Stimulated activated CD8-positive, alpha-beta memory T cell treated with anti-CD3 and anti-CD28 coated beads, Interleukin-4, amount 100 ng/mL, for 1 hour (primary cell): ENCODE measurements around the gene RGS6.
"Not testable (repeated sequence)": the region's sequence is repeated elsewhere in the genome, so short reads cannot be mapped to it uniquely, and the experiment has no call there.

Experiments
- DNase-seq, 2 donors: peaks; one replicate each; pipeline ENCODE4 v3.0.0-alpha.2; 2020; ENCODE audit warnings: low read depth in 2 of 2, low spot score in 1 of 2

RGS6 gene

GRCh38 chr14:71932229-71932981, at the start of gene RGS6:
TSS of gene RGS6 (plus strand) at chr14:71932429.
- DNase-seq: no peak

- no peak for DNase-seq
Measured at GRCh38 chr14:71883094-71883493, 49.1 kb upstream of the RGS6 start.

- no peak for DNase-seq
Measured at GRCh38 chr14:71885301-71885700, 46.9 kb upstream of the RGS6 start.

GRCh38 chr14:71887802-71888201, 44.4 kb upstream of the RGS6 start:
- not testable (repeated sequence) for DNase-seq

GRCh38 chr14:71890541-71890940, 41.7 kb upstream of the RGS6 start:
- no peak for DNase-seq

GRCh38 chr14:71891185-71891584, 41.0 kb upstream of the RGS6 start:
- no peak for DNase-seq

- DNase-seq: no peak
Measured at GRCh38 chr14:71891970-71892369, 40.3 kb upstream of the RGS6 start.

- DNase-seq: no peak
Measured at GRCh38 chr14:71905031-71905430, 27.2 kb upstream of the RGS6 start.

GRCh38 chr14:71905860-71906259, 26.4 kb upstream of the RGS6 start:
- no peak for DNase-seq

- DNase-seq: no peak
Measured at GRCh38 chr14:71907793-71908515, 24.3 kb upstream of the RGS6 start.

- DNase-seq: no peak
Measured at GRCh38 chr14:71911669-71912068, 20.6 kb upstream of the RGS6 start.

- DNase-seq: no peak
Measured at GRCh38 chr14:71913342-71913741, 18.9 kb upstream of the RGS6 start.

GRCh38 chr14:71918955-71919354, 13.3 kb upstream of the RGS6 start:
- DNase-seq: no peak

GRCh38 chr14:71923513-71923912, 8.7 kb upstream of the RGS6 start:
- DNase-seq: no peak

- DNase-seq: no peak
Measured at GRCh38 chr14:71931492-71932228, 569 bp upstream of the RGS6 start.

GRCh38 chr14:71933001-71933587, 865 bp downstream of the RGS6 start:
- DNase-seq: no peak

- DNase-seq: not testable (repeated sequence)
Measured at GRCh38 chr14:71938273-71938672, 6.0 kb downstream of the RGS6 start.

GRCh38 chr14:71939344-71939743, 7.1 kb downstream of the RGS6 start:
- not testable (repeated sequence) for DNase-seq

GRCh38 chr14:71940500-71940899, 8.3 kb downstream of the RGS6 start:
- DNase-seq: not testable (repeated sequence)

- not testable (repeated sequence) for DNase-seq
Measured at GRCh38 chr14:71941616-71942015, 9.4 kb downstream of the RGS6 start.

- no peak for DNase-seq
Measured at GRCh38 chr14:71942904-71943694, 10.9 kb downstream of the RGS6 start.
